H1 (cell line): ENCODE measurements around the gene B3GALT6. TPM values are rescaled to one million over a fixed set of nuclear protein-coding genes. Genes with fewer than 3 reads are reported as not detected.

ENCODE experiments used
- CTBP2 ChIP-seq: IDR thresholded peaks from 2 replicates; pipeline ENCODE4 v1.7.0; 2011; ENCODE audit warnings: borderline replicate concordance, mild to moderate bottlenecking, moderate library complexity, mixed read lengths, low read length; ENCODE audit not compliant: insufficient read depth, insufficient read length
- HDAC6 ChIP-seq: IDR thresholded peaks from one replicate; pipeline ENCODE4 v1.7.1; 2012; ENCODE audit warnings: low read depth, mild to moderate bottlenecking, inconsistent platforms, low read length, moderate library complexity
- JUND ChIP-seq: IDR thresholded peaks from 2 replicates; pipeline ENCODE4 v1.6.1; 2011; ENCODE audit warnings: mild to moderate bottlenecking, improper control_type of control experiment, low read length
- KDM1A ChIP-seq: fragments of 200-600, 300-600 bp; sonication (generic); IDR thresholded peaks from 2 replicates; pipeline ENCODE4 v1.7.1; 2016; ENCODE audit warnings: mild to moderate bottlenecking, low read length, borderline replicate concordance
- KDM4A ChIP-seq: IDR thresholded peaks from one replicate; pipeline ENCODE4 v1.7.1; 2012; ENCODE audit warnings: low read depth, mild to moderate bottlenecking, moderate library complexity, low read length, inconsistent platforms; ENCODE audit not compliant: severe bottlenecking
- PHF8 ChIP-seq: fragments of 200-600 bp; sonication (generic); conservative IDR thresholded peaks from 2 replicates; pipeline ENCODE4 v1.7.1; 2012; ENCODE audit warnings: low read depth, mild to moderate bottlenecking, inconsistent platforms, low read length, moderate library complexity
- RFX5 ChIP-seq: IDR thresholded peaks from 2 replicates; pipeline ENCODE4 v1.6.1; 2011; ENCODE audit warnings: low read depth, low read length, improper control_type of control experiment, borderline replicate concordance
- RNF2 ChIP-seq: fragments of 200-900, 300-1000 bp; sonication (generic); IDR thresholded peaks from 2 replicates; pipeline ENCODE4 v1.7.1; 2016; ENCODE audit warnings: borderline replicate concordance, low read depth, mild to moderate bottlenecking, antibody characterized with exemption, low read length; ENCODE audit not compliant: poor library complexity, severe bottlenecking; ENCODE audit errors: missing control alignments
- polyA plus RNA-seq, 7 experiments: library from polyadenylated mRNA; depleted of rRNA in 3 of 7; stranded (reverse) in 5 of 7; unstranded in 2 of 7; fragments of >200 nt in 5 of 7; fragments of 200-250 nt in 2 of 7; gene quantifications; 1 replicate in 5 of 7; 2 replicates in 1 of 7; 4 replicates in 1 of 7; pipeline versions ENCODE4 v1.2.1 to v1.2.3, GENCODE V29; 2011 to 2013; ENCODE audit warnings: missing spikeins in 2 of 7, mixed read lengths in 2 of 7
- total RNA-seq: library from RNA; stranded (reverse); fragmentation: NEBNext Ultra II Directional; extraction: Animal tissue kit (Norgen Biotek cat#: 25700); gene quantifications from 2 replicates; pipeline ENCODE4 v1.2.1, GENCODE V29; 2021

Gene B3GALT6
- total and polyA plus RNA-seq, 2 of the 8 experiments (the other 6 are each of a cell fraction or from before 2014, with no cell fraction given): 18.4 to 20.4 TPM

DNA sequence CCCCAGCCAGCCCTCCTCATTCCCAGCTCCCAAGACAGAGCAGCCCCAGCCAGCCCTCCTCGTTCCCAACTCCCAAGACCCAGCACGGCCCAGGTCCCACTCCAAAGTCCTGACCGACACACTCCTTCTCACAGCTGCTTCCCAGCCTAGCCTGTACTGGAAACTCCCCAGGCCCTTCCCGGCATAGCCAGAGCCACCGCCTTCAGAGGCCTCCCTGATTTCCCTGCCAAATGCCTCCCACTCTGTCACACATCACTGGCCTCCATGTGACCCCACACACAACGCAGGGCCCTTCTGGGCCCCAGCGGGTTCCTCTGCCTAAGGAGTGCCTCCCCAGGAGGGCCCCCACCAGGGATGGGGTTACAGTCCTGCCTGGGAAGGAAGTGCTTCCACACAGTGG lies 38.8 kb downstream of the B3GALT6 start (continued):
- no peak for TF ChIP-seq RFX5
- no peak for TF ChIP-seq KDM4A
- no peak for TF ChIP-seq PHF8
- TF ChIP-seq JUND: no peak
- TF ChIP-seq KDM1A: no peak
- TF ChIP-seq RNF2: no peak
- no peak for TF ChIP-seq CTBP2
- no peak for TF ChIP-seq HDAC6
